ENCODE results near the gene KCNK15. TPM values are rescaled to one million over a fixed set of nuclear protein-coding genes. Genes with fewer than 3 reads are reported as not detected.

Gene KCNK15
- total RNA-seq, 2 donors from 2014 or later, result 0.21 to 0.27 TPM

GRCh38 chr20:44725837-44726236 is 19.8 kb upstream of the KCNK15 start:
- Histone ChIP-seq H3K36me3 (no peaks in the 10 kb centered on the region), H3K27ac (no peak overlapping the region), H3K9ac (ENCODE audit: low read depth in 2 of 2, low read length in 2 of 2) (no peak overlapping the region), H3K4me3 (no peak overlapping the region), H3K9me3 (no peaks in the 10 kb centered on the region), H3K4me1 (no peaks in the 10 kb centered on the region), H3K27me3 (no peaks in the 10 kb centered on the region)
- intact Hi-C loops (cut with DNase I), result no loop called here
- no peak for TF ChIP-seq CTCF (IDR thresholded peaks at IDR 0.05)
- DNase-seq, result no peak

- no peak for TF ChIP-seq CTCF (IDR thresholded peaks at IDR 0.05)
- Histone ChIP-seq H3K4me3 (no peak overlapping the region), H3K27me3 (no peaks in the 10 kb centered on the region), H3K9ac (ENCODE audit: low read depth in 2 of 2, low read length in 2 of 2) (no peak overlapping the region), H3K4me1 (no peaks in the 10 kb centered on the region), H3K27ac (no peak overlapping the region), H3K9me3 (no peaks in the 10 kb centered on the region), H3K36me3 (no peaks in the 10 kb centered on the region)
- intact Hi-C loops (cut with DNase I), result no loop called here
- DNase-seq, result no peak
Observed at GRCh38 chr20:44727039-44727438, 18.6 kb upstream of the KCNK15 start.

- Histone ChIP-seq H3K27me3 (no peaks in the 10 kb centered on the region), H3K9ac (ENCODE audit: low read depth in 2 of 2, low read length in 2 of 2) (no peak overlapping the region), H3K36me3 (no peaks in the 10 kb centered on the region), H3K4me3 (no peak overlapping the region), H3K27ac (no peak overlapping the region), H3K4me1 (no peaks in the 10 kb centered on the region), H3K9me3 (no peaks in the 10 kb centered on the region)
- intact Hi-C loops (cut with DNase I), result no loop called here
- no peak for DNase-seq
- TF ChIP-seq CTCF (IDR thresholded peaks at IDR 0.05), result no peak
Observed at GRCh38 chr20:44727651-44728050, 18.0 kb upstream of the KCNK15 start.

GRCh38 chr20:44728801-44729443 is 16.7 kb upstream of the KCNK15 start:
- DNase-seq, result no peak
- no peak overlapping the region for H3K4me3 ChIP-seq
- no peak for TF ChIP-seq CTCF (IDR thresholded peaks at IDR 0.05)
- intact Hi-C loops (cut with DNase I), result no loop called here
- H3K9me3 ChIP-seq, result no peaks in the 10 kb centered on the region
- H3K27me3 ChIP-seq, result no peaks in the 10 kb centered on the region
- H3K36me3 ChIP-seq, result no peaks in the 10 kb centered on the region
- no peaks in the 10 kb centered on the region for H3K4me1 ChIP-seq
- H3K27ac ChIP-seq, result no peak overlapping the region
- no peak overlapping the region for H3K9ac ChIP-seq (ENCODE audit: low read depth in 2 of 2, low read length in 2 of 2)

- H3K4me3 ChIP-seq, result no peak overlapping the region
- no peaks in the 10 kb centered on the region for H3K36me3 ChIP-seq
- DNase-seq, result no peak
- H3K27ac ChIP-seq, result no peak overlapping the region
- intact Hi-C loops (cut with DNase I), result no loop called here
- no peaks in the 10 kb centered on the region for H3K9me3 ChIP-seq
- H3K4me1 ChIP-seq, result no peaks in the 10 kb centered on the region
- no peak overlapping the region for H3K9ac ChIP-seq (ENCODE audit: low read depth in 2 of 2, low read length in 2 of 2)
- H3K27me3 ChIP-seq, result no peaks in the 10 kb centered on the region
- no peak for TF ChIP-seq CTCF (IDR thresholded peaks at IDR 0.05)
Observed at GRCh38 chr20:44730441-44730840, 15.2 kb upstream of the KCNK15 start.
